ENCODE data around the gene FLT1. TPM values are rescaled to one million over a fixed set of nuclear protein-coding genes. Genes with fewer than 3 reads are reported as not detected.

The FLT1 gene
- polyA plus RNA-seq, 2 donors = 1.2 to 2.1 TPM

GRCh38 chr13:28349371-28349770, 145.6 kb downstream of the FLT1 start:
- Histone ChIP-seq H3K4me1 (ENCODE audit: control insufficient read depth in 2 of 2, insufficient read depth in 2 of 2, low read length in 1 of 2) (no peaks in the 10 kb centered on the region), H3K27ac (ENCODE audit: low read depth in 2 of 2, low read length in 1 of 2) (no peak overlapping the region), H3K27me3 (ENCODE audit: control insufficient read depth in 1 of 2, insufficient read depth in 2 of 2, low read length in 2 of 2) (no peaks in the 10 kb centered on the region), H3K36me3 (ENCODE audit: control insufficient read depth in 2 of 2, insufficient read depth in 2 of 2, low read length in 1 of 2) (no peaks in the 10 kb centered on the region), H3K9me3 (ENCODE audit: control insufficient read depth in 2 of 2, insufficient read depth in 1 of 2, low read depth in 1 of 2, low read length in 1 of 2) (no peaks in the 10 kb centered on the region), H3K4me3 (ENCODE audit: low read depth in 1 of 2, low read length in 2 of 2) (no peak overlapping the region)
- WGBS, 2 donors = 86 to 87% methylated on average over 6 of the region's 6 CpGs

GRCh38 chr13:28347456-28348371, 147.2 kb downstream of the FLT1 start:
- no peaks in the 10 kb centered on the region for H3K27me3 ChIP-seq (ENCODE audit: control insufficient read depth in 1 of 2, insufficient read depth in 2 of 2, low read length in 2 of 2)
- H3K9me3 ChIP-seq (ENCODE audit: control insufficient read depth in 2 of 2, insufficient read depth in 1 of 2, low read depth in 1 of 2, low read length in 1 of 2) = no peaks in the 10 kb centered on the region
- H3K27ac ChIP-seq (ENCODE audit: low read depth in 2 of 2, low read length in 1 of 2) = no peak overlapping the region
- H3K36me3 ChIP-seq (ENCODE audit: control insufficient read depth in 2 of 2, insufficient read depth in 2 of 2, low read length in 1 of 2) = no peaks in the 10 kb centered on the region
- no peak overlapping the region for H3K4me3 ChIP-seq (ENCODE audit: low read depth in 1 of 2, low read length in 2 of 2)
- WGBS, 2 donors = 63 to 66% methylated on average over 5 of the region's 5 CpGs
- H3K4me1 ChIP-seq (ENCODE audit: control insufficient read depth in 2 of 2, insufficient read depth in 2 of 2, low read length in 1 of 2) = no peaks in the 10 kb centered on the region

DNA sequence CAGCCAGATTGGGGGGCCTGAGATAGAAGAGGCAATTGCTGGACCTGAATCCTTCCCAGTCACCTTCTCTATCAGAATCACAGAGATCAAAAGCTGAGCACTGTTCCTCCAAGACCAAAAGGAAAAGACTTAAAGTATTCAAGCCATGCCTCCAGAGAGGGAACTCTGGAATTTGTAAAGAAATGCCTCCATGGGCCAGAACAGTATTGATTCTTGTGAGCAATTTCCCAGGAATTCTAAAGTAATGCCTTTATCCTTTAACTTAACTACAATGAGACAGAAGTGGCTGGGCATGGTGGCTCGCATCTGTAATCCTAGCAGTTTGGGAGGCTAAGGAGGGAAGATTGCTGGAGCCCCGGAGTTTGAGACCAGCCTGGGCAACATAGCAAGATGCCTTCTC, 148.8 kb downstream of the FLT1 start:
- H3K9me3 ChIP-seq (ENCODE audit: control insufficient read depth in 2 of 2, insufficient read depth in 1 of 2, low read depth in 1 of 2, low read length in 1 of 2) = no peaks in the 10 kb centered on the region
- H3K36me3 ChIP-seq (ENCODE audit: control insufficient read depth in 2 of 2, insufficient read depth in 2 of 2, low read length in 1 of 2) = no peaks in the 10 kb centered on the region
- no peaks in the 10 kb centered on the region for H3K4me1 ChIP-seq (ENCODE audit: control insufficient read depth in 2 of 2, insufficient read depth in 2 of 2, low read length in 1 of 2)
- no peak overlapping the region for H3K27ac ChIP-seq (ENCODE audit: low read depth in 2 of 2, low read length in 1 of 2)
- H3K27me3 ChIP-seq (ENCODE audit: control insufficient read depth in 1 of 2, insufficient read depth in 2 of 2, low read length in 2 of 2) = no peaks in the 10 kb centered on the region
- H3K4me3 ChIP-seq (ENCODE audit: low read depth in 1 of 2, low read length in 2 of 2) = no peak overlapping the region
- 89 to 93% methylated on average over 2 of the region's 2 CpGs for WGBS, 2 donors

GRCh38 chr13:28344163-28344562, 150.8 kb downstream of the FLT1 start:
- H3K4me1 ChIP-seq (ENCODE audit: control insufficient read depth in 2 of 2, insufficient read depth in 2 of 2, low read length in 1 of 2) = no peaks in the 10 kb centered on the region
- H3K4me3 ChIP-seq (ENCODE audit: low read depth in 1 of 2, low read length in 2 of 2) = no peak overlapping the region
- 78 to 86% methylated on average over 3 of the region's 3 CpGs for WGBS, 2 donors
- no peaks in the 10 kb centered on the region for H3K9me3 ChIP-seq (ENCODE audit: control insufficient read depth in 2 of 2, insufficient read depth in 1 of 2, low read depth in 1 of 2, low read length in 1 of 2)
- H3K27ac ChIP-seq (ENCODE audit: low read depth in 2 of 2, low read length in 1 of 2) = no peak overlapping the region
- no peaks in the 10 kb centered on the region for H3K36me3 ChIP-seq (ENCODE audit: control insufficient read depth in 2 of 2, insufficient read depth in 2 of 2, low read length in 1 of 2)
- H3K27me3 ChIP-seq (ENCODE audit: control insufficient read depth in 1 of 2, insufficient read depth in 2 of 2, low read length in 2 of 2) = no peaks in the 10 kb centered on the region

DNA sequence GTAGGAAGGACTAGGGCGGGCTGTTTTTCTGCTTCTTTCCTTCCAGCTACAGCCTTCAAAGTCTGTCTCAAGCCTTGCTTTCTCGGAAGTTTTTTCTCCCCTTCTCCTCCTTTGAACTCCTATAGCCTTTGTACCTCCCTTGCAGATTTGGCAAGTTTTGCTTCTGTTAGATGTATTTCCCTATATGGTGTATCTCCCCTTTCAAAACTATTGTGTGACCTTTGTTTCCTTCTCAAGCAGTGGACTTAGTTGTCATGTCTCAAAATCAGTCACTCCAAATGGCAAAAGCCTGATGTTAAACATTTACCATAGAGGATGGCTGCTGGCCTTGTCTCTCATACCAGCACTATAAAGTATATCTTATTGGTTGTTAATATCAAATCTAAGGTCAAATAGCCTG, 152.7 kb downstream of the FLT1 start:
- WGBS, 2 donors = 77 to 86% methylated on average over 2 of the region's 2 CpGs
- Histone ChIP-seq H3K27me3 (ENCODE audit: control insufficient read depth in 1 of 2, insufficient read depth in 2 of 2, low read length in 2 of 2) (no peaks in the 10 kb centered on the region), H3K27ac (ENCODE audit: low read depth in 2 of 2, low read length in 1 of 2) (no peak overlapping the region), H3K4me1 (ENCODE audit: control insufficient read depth in 2 of 2, insufficient read depth in 2 of 2, low read length in 1 of 2) (no peaks in the 10 kb centered on the region), H3K4me3 (ENCODE audit: low read depth in 1 of 2, low read length in 2 of 2) (no peak overlapping the region), H3K36me3 (ENCODE audit: control insufficient read depth in 2 of 2, insufficient read depth in 2 of 2, low read length in 1 of 2) (no peaks in the 10 kb centered on the region), H3K9me3 (ENCODE audit: control insufficient read depth in 2 of 2, insufficient read depth in 1 of 2, low read depth in 1 of 2, low read length in 1 of 2) (no peaks in the 10 kb centered on the region)

GRCh38 chr13:28340272-28340793, 154.6 kb downstream of the FLT1 start:
- H3K4me1 ChIP-seq (ENCODE audit: control insufficient read depth in 2 of 2, insufficient read depth in 2 of 2, low read length in 1 of 2) = no peaks in the 10 kb centered on the region
- H3K4me3 ChIP-seq (ENCODE audit: low read depth in 1 of 2, low read length in 2 of 2) = no peak overlapping the region
- no peaks in the 10 kb centered on the region for H3K27me3 ChIP-seq (ENCODE audit: control insufficient read depth in 1 of 2, insufficient read depth in 2 of 2, low read length in 2 of 2)
- H3K9me3 ChIP-seq (ENCODE audit: control insufficient read depth in 2 of 2, insufficient read depth in 1 of 2, low read depth in 1 of 2, low read length in 1 of 2) = no peaks in the 10 kb centered on the region
- WGBS, 2 donors = 44 to 58% methylated on average over 2 of the region's 2 CpGs
- H3K36me3 ChIP-seq (ENCODE audit: control insufficient read depth in 2 of 2, insufficient read depth in 2 of 2, low read length in 1 of 2) = no peaks in the 10 kb centered on the region
- H3K27ac ChIP-seq (ENCODE audit: low read depth in 2 of 2, low read length in 1 of 2) = no peak overlapping the region

DNA sequence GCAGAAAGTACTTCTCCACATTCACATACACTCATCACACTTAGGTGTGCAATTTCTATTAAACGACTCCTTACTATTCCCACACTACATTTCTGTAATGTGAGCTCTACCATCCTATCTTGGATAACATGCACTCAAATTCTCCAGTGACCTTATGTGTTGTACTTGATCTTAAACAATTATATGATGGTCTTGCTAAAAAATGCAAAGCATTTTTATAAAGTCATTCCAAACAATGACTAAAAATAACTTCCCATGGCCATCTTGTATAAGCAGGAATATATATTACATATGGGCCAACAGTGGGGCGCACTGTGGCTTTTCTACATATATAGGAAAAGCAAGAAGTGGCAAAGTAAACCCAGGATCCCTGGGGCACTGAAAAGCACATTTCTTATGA, 155.5 kb downstream of the FLT1 start:
- WGBS, 2 donors = 89 to 94% methylated on average over 2 of the region's 2 CpGs
- H3K27me3 ChIP-seq (ENCODE audit: control insufficient read depth in 1 of 2, insufficient read depth in 2 of 2, low read length in 2 of 2) = no peaks in the 10 kb centered on the region

DNA sequence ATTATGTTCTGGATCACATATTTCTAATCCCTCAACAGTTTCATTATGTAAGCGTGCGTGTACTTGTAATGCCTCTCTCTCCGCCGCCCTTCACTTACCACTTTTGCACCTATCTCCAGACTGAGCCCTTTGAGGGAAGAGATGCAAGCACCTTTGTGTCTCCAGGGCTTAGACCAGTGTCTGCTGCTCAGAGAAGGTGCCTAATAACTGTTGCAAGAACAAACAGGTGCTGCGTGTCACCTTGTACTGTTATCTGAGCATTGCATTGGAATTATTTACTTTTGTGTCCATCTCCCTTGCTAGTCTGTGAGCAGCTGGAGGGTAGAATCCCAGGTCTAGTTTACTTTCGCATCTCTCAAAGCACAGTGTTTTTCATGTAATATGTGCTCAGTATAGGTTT, 156.2 kb downstream of the FLT1 start:
- Histone ChIP-seq H3K4me3 (ENCODE audit: low read depth in 1 of 2, low read length in 2 of 2) (peak overlapping the region in 1 of 2 donors; percentile 7), H3K9me3 (ENCODE audit: control insufficient read depth in 2 of 2, insufficient read depth in 1 of 2, low read depth in 1 of 2, low read length in 1 of 2) (no peaks in the 10 kb centered on the region), H3K27ac (ENCODE audit: low read depth in 2 of 2, low read length in 1 of 2) (no peak overlapping the region), H3K27me3 (ENCODE audit: control insufficient read depth in 1 of 2, insufficient read depth in 2 of 2, low read length in 2 of 2) (no peaks in the 10 kb centered on the region), H3K36me3 (ENCODE audit: control insufficient read depth in 2 of 2, insufficient read depth in 2 of 2, low read length in 1 of 2) (no peaks in the 10 kb centered on the region), H3K4me1 (ENCODE audit: control insufficient read depth in 2 of 2, insufficient read depth in 2 of 2, low read length in 1 of 2) (no peaks in the 10 kb centered on the region)
- 60 to 83% methylated on average over 5 to 6 of the region's 6 CpGs for WGBS, 2 donors

More for the DNA sequence above, 155.5 kb downstream of the FLT1 start:
- Histone ChIP-seq H3K4me3 (ENCODE audit: low read depth in 1 of 2, low read length in 2 of 2) (no peak overlapping the region), H3K4me1 (ENCODE audit: control insufficient read depth in 2 of 2, insufficient read depth in 2 of 2, low read length in 1 of 2) (no peaks in the 10 kb centered on the region), H3K27ac (ENCODE audit: low read depth in 2 of 2, low read length in 1 of 2) (no peak overlapping the region), H3K36me3 (ENCODE audit: control insufficient read depth in 2 of 2, insufficient read depth in 2 of 2, low read length in 1 of 2) (no peaks in the 10 kb centered on the region), H3K9me3 (ENCODE audit: control insufficient read depth in 2 of 2, insufficient read depth in 1 of 2, low read depth in 1 of 2, low read length in 1 of 2) (no peaks in the 10 kb centered on the region)

DNA sequence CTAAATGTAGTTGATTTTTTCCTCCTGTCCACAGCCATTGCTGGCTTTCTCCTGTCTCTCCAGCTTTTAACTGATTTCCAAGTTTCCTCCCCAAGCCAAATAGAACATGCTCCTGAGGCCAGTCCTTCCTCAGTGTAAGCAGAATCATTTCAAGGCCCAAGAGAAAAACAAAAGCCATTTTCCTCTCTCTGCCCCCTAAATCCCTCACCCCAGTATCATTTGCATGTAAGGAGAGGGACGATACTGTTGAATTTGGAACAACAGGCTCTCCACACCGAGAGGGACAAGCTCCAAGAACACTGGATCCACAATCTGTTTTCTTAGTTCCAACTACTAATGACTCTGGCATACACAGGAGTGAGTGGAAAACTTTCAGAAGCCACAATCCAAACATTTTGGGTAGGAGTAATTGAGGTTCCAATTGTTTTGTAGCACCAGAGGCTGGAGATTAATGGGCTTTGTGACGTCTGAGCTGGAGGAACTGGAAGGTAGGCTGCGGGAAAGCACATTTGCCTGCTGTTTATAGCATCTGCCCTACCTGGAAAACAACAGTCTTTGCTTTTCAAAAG, 156.8 kb downstream of the FLT1 start:
- no peaks in the 10 kb centered on the region for H3K36me3 ChIP-seq (ENCODE audit: control insufficient read depth in 2 of 2, insufficient read depth in 2 of 2, low read length in 1 of 2)
- no peaks in the 10 kb centered on the region for H3K9me3 ChIP-seq (ENCODE audit: control insufficient read depth in 2 of 2, insufficient read depth in 1 of 2, low read depth in 1 of 2, low read length in 1 of 2)
- no peaks in the 10 kb centered on the region for H3K4me1 ChIP-seq (ENCODE audit: control insufficient read depth in 2 of 2, insufficient read depth in 2 of 2, low read length in 1 of 2)
- H3K27me3 ChIP-seq (ENCODE audit: control insufficient read depth in 1 of 2, insufficient read depth in 2 of 2, low read length in 2 of 2) = no peaks in the 10 kb centered on the region
- H3K4me3 ChIP-seq (ENCODE audit: low read depth in 1 of 2, low read length in 2 of 2) = peak overlapping the region in 1 of 2 donors; percentile 7
- no peak overlapping the region for H3K27ac ChIP-seq (ENCODE audit: low read depth in 2 of 2, low read length in 1 of 2)
- WGBS, 2 donors = 27 to 42% methylated on average over 4 of the region's 4 CpGs
